Liver (tissue), 9 donors: ENCODE results near the gene KIT. TPM values are rescaled to one million over a fixed set of nuclear protein-coding genes. Genes with fewer than 3 reads are reported as not detected.

ENCODE experiments used
- DNase-seq: peaks from one replicate; pipeline ENCODE4 v3.0.0-alpha.2; 2017; ENCODE audit warnings: low spot score
- H3K27ac ChIP-seq, 2 donors: one replicate each; pipeline ENCODE4 v1.7.0; 2013; ENCODE audit warnings: inconsistent platforms in 2 of 2, low read length in 2 of 2, control low read depth in 1 of 2, low read depth in 1 of 2, mild to moderate bottlenecking in 1 of 2
- H3K27me3 ChIP-seq, 4 donors: one replicate each; pipeline versions ENCODE4 v1.6.1 to v1.7.0; 2013; ENCODE audit warnings: low read length in 3 of 4, inconsistent platforms in 1 of 4, mild to moderate bottlenecking in 1 of 4, moderate library complexity in 1 of 4; ENCODE audit not compliant: control insufficient read depth in 4 of 4, insufficient read depth in 4 of 4
- H3K36me3 ChIP-seq, 4 donors: one replicate each; pipeline versions ENCODE4 v1.6.1 to v1.7.0; 2013; ENCODE audit warnings: low read length in 3 of 4, mild to moderate bottlenecking in 3 of 4, low read depth in 1 of 4, moderate library complexity in 1 of 4; ENCODE audit not compliant: control insufficient read depth in 4 of 4, insufficient read depth in 3 of 4
- H3K4me1 ChIP-seq, 4 donors: one replicate each; pipeline versions ENCODE4 v1.6.1 to v1.7.0; 2013; ENCODE audit warnings: low read length in 3 of 4, mild to moderate bottlenecking in 3 of 4, moderate library complexity in 1 of 4; ENCODE audit not compliant: control insufficient read depth in 4 of 4, insufficient read depth in 4 of 4
- H3K4me3 ChIP-seq, 3 donors: one replicate each; pipeline versions ENCODE4 v1.6.1 to v1.7.0; 2013; ENCODE audit warnings: low read length in 3 of 3, control low read depth in 1 of 3, low read depth in 1 of 3, mild to moderate bottlenecking in 1 of 3
- H3K9ac ChIP-seq, 2 donors: one replicate each; pipeline ENCODE4 v1.7.0; 2013; ENCODE audit warnings: low read length in 2 of 2, mild to moderate bottlenecking in 2 of 2, moderate library complexity in 2 of 2, control low read depth in 1 of 2, low read depth in 1 of 2
- H3K9me3 ChIP-seq, 4 donors: one replicate each; pipeline versions ENCODE4 v1.6.1 to v1.7.0; 2013; ENCODE audit warnings: low read length in 3 of 4; ENCODE audit not compliant: control insufficient read depth in 4 of 4
- ATF3 ChIP-seq: IDR thresholded peaks from 2 replicates; pipeline ENCODE4 v1.6.1; 2016; ENCODE audit warnings: antibody characterized with exemption
- CTCF ChIP-seq: fragments of 150-350 bp; IDR thresholded peaks from 2 replicates; pipeline ENCODE4 v1.5.1; 2017; ENCODE audit warnings: improper control_type of control experiment, low read depth, low read length; ENCODE audit not compliant: missing input control
- EGR1 ChIP-seq, 2 donors: IDR thresholded peaks; 2 replicates each; pipeline ENCODE4 v1.6.1; 2016 to 2018; ENCODE audit warnings: antibody characterized with exemption in 2 of 2, low read depth in 2 of 2
- FOXA1 ChIP-seq: IDR thresholded peaks from 2 replicates; pipeline ENCODE4 v1.6.1; 2016; ENCODE audit warnings: antibody characterized with exemption
- FOXA2 ChIP-seq: IDR thresholded peaks from 2 replicates; pipeline ENCODE4 v1.6.1; 2016; ENCODE audit warnings: antibody characterized with exemption
- GABPA ChIP-seq, 2 donors: IDR thresholded peaks in 1 of 2; conservative IDR thresholded peaks in 1 of 2; 2 replicates each; pipeline ENCODE4 v1.6.1; 2016; ENCODE audit warnings: antibody characterized with exemption in 2 of 2, mild to moderate bottlenecking in 1 of 2, moderate library complexity in 1 of 2
- HNF4A ChIP-seq, 2 donors: conservative IDR thresholded peaks; 2 replicates each; pipeline ENCODE4 v1.6.1; 2016; ENCODE audit warnings: antibody characterized with exemption in 2 of 2, mild to moderate bottlenecking in 2 of 2
- HNF4G ChIP-seq: IDR thresholded peaks from 2 replicates; pipeline ENCODE4 v1.6.1; 2016; ENCODE audit warnings: antibody characterized with exemption
- JUND ChIP-seq, 2 donors: IDR thresholded peaks; 2 replicates each; pipeline ENCODE4 v1.6.1; 2016; ENCODE audit warnings: antibody characterized with exemption in 2 of 2
- NR2F2 ChIP-seq: IDR thresholded peaks from 2 replicates; pipeline ENCODE4 v1.6.1; 2016; ENCODE audit warnings: antibody characterized with exemption
- RAD21 ChIP-seq, 2 donors: IDR thresholded peaks; 2 replicates each; pipeline ENCODE4 v1.6.1; 2016; ENCODE audit warnings: antibody characterized with exemption in 2 of 2, mild to moderate bottlenecking in 2 of 2
- RXRA ChIP-seq, 2 donors: IDR thresholded peaks; 2 replicates each; pipeline ENCODE4 v1.6.1; 2017 to 2018; ENCODE audit warnings: antibody characterized with exemption in 2 of 2, mild to moderate bottlenecking in 1 of 2
- SP1 ChIP-seq: IDR thresholded peaks from 2 replicates; pipeline ENCODE4 v1.6.1; 2018; ENCODE audit warnings: antibody characterized with exemption, mild to moderate bottlenecking
- TAF1 ChIP-seq: conservative IDR thresholded peaks from 2 replicates; pipeline ENCODE4 v1.6.1; 2016; ENCODE audit warnings: antibody characterized with exemption, mild to moderate bottlenecking
- YY1 ChIP-seq: IDR thresholded peaks from 2 replicates; pipeline ENCODE4 v1.6.1; 2016; ENCODE audit warnings: antibody characterized with exemption, mild to moderate bottlenecking
- ZBTB33 ChIP-seq: IDR thresholded peaks from 2 replicates; pipeline ENCODE4 v1.6.1; 2016; ENCODE audit warnings: antibody characterized with exemption
- WGBS: extraction: QIAGEN DNeasy Blood & Tissue Kit; methylation state at CpG from one replicate; pipeline ENCODE4 v1.1.7; 2013; 5-methylcytosine and 5-hydroxymethylcytosine counted together
- polyA plus RNA-seq, 2 donors: library from polyadenylated mRNA; stranded (reverse) in 1 of 2; unstranded in 1 of 2; fragments of 200-250 nt in 1 of 2; fragments of >200 nt in 1 of 2; fragmentation: Nextera tagmentation in 1 of 2; extraction: Ambion mirVana in 1 of 2; gene quantifications; one replicate each; pipeline versions ENCODE4 v1.2.1 to v1.2.3, GENCODE V29; 2013 to 2015
- total RNA-seq, 2 donors: library from RNA; depleted of rRNA; stranded (reverse); fragments of >200 nt; gene quantifications; one replicate each; pipeline ENCODE4 v1.2.3, GENCODE V29; 2014
- TF ChIP-seq, protein P1 (sequence below): IDR thresholded peaks from 2 replicates; pipeline ENCODE4 v1.6.1; 2016; ENCODE audit warnings: antibody characterized with exemption
- TF ChIP-seq, protein P2 (sequence below): IDR thresholded peaks from 2 replicates; pipeline ENCODE4 v1.6.1; 2016; ENCODE audit warnings: antibody characterized with exemption, mild to moderate bottlenecking
- donor health status: healthy.
- donor health status: healthy.
- donor health status: healthy.
- donor health status: healthy.
- donor health status: healthy.

Gene KIT
- total and polyA plus RNA-seq, 4 donors: 0.06 to 5.5 (median 0.96) TPM

GRCh38 chr4:54675721-54676461 is 18.1 kb downstream of the KIT start:
- Histone ChIP-seq H3K27ac (no peak overlapping the region), H3K4me1 (no peaks in the 10 kb centered on the region), H3K9ac (no peak overlapping the region), H3K36me3 (no peaks in the 10 kb centered on the region), H3K4me3 (no peak overlapping the region), H3K9me3 (no peaks in the 10 kb centered on the region), H3K27me3 (no peaks in the 10 kb centered on the region)
- WGBS: 81% methylated on average over 12 of the region's 12 CpGs
- no peak for DNase-seq
- TF ChIP-seq RAD21 (IDR thresholded peaks at IDR 0.05) (no peak), YY1 (no peak), GABPA (IDR thresholded peaks at IDR 0.05 in 1 of 2, conservative IDR thresholded peaks at IDR 0.05 in 1 of 2) (no peak), SP1 (no peak), RXRA (IDR thresholded peaks at IDR 0.05) (no peak), FOXA1 (no peak), JUND (IDR thresholded peaks at IDR 0.05) (no peak), ZBTB33 (no peak), FOXA2 (no peak), NR2F2 (no peak), HNF4A (conservative IDR thresholded peaks at IDR 0.05) (no peak), TAF1 (no peak), EGR1 (IDR thresholded peaks at IDR 0.05; ENCODE audit: low read depth in 2 of 2) (no peak)
- TF ChIP-seq, protein P1, sequence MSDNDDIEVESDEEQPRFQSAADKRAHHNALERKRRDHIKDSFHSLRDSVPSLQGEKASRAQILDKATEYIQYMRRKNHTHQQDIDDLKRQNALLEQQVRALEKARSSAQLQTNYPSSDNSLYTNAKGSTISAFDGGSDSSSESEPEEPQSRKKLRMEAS: no peak
- TF ChIP-seq, protein P2, sequence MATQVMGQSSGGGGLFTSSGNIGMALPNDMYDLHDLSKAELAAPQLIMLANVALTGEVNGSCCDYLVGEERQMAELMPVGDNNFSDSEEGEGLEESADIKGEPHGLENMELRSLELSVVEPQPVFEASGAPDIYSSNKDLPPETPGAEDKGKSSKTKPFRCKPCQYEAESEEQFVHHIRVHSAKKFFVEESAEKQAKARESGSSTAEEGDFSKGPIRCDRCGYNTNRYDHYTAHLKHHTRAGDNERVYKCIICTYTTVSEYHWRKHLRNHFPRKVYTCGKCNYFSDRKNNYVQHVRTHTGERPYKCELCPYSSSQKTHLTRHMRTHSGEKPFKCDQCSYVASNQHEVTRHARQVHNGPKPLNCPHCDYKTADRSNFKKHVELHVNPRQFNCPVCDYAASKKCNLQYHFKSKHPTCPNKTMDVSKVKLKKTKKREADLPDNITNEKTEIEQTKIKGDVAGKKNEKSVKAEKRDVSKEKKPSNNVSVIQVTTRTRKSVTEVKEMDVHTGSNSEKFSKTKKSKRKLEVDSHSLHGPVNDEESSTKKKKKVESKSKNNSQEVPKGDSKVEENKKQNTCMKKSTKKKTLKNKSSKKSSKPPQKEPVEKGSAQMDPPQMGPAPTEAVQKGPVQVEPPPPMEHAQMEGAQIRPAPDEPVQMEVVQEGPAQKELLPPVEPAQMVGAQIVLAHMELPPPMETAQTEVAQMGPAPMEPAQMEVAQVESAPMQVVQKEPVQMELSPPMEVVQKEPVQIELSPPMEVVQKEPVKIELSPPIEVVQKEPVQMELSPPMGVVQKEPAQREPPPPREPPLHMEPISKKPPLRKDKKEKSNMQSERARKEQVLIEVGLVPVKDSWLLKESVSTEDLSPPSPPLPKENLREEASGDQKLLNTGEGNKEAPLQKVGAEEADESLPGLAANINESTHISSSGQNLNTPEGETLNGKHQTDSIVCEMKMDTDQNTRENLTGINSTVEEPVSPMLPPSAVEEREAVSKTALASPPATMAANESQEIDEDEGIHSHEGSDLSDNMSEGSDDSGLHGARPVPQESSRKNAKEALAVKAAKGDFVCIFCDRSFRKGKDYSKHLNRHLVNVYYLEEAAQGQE: no peak

DNA sequence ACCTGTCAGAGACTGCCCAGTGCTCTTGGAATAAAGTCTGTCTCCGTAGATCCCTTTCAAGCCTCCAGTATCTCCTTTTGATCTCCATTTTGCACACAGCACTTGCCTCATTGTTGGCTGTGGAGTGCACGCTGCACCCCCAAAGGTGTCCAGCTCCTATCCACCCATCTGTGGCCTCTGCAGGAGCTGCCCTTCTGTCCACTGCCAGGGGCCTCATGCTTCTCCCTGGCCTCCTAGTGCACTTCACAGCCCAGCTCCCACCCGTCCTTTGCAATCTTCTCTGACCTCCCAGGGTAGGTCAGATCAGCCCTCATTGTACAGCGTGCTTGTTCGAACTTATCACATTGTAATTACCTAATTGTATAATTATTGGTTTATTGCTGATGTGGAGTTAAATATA is 18.9 kb downstream of the KIT start:
- Histone ChIP-seq H3K36me3 (no peaks in the 10 kb centered on the region), H3K9me3 (no peaks in the 10 kb centered on the region), H3K9ac (no peak overlapping the region), H3K27ac (no peak overlapping the region), H3K4me3 (no peak overlapping the region), H3K27me3 (no peaks in the 10 kb centered on the region), H3K4me1 (no peaks in the 10 kb centered on the region)
- 73% methylated on average over 5 of the region's 5 CpGs for WGBS
- no peak for DNase-seq
- TF ChIP-seq CTCF (no peak), FOXA2 (no peak), JUND (IDR thresholded peaks at IDR 0.05) (no peak), GABPA (IDR thresholded peaks at IDR 0.05 in 1 of 2, conservative IDR thresholded peaks at IDR 0.05 in 1 of 2) (no peak), HNF4G (no peak), ATF3 (no peak), YY1 (no peak), HNF4A (conservative IDR thresholded peaks at IDR 0.05) (no peak), EGR1 (IDR thresholded peaks at IDR 0.05; ENCODE audit: low read depth in 2 of 2) (no peak), FOXA1 (no peak), TAF1 (no peak), RAD21 (IDR thresholded peaks at IDR 0.05) (no peak), SP1 (no peak)
- TF ChIP-seq, protein P2: no peak
- TF ChIP-seq, protein P1: no peak
